EH (cell line): ENCODE data around the gene GRM1.

Source experiments
- DNase-seq: peaks from one replicate; pipeline ENCODE4 v3.0.0-alpha.2; 2015; ENCODE audit warnings: low read depth

GRM1 gene

DNA sequence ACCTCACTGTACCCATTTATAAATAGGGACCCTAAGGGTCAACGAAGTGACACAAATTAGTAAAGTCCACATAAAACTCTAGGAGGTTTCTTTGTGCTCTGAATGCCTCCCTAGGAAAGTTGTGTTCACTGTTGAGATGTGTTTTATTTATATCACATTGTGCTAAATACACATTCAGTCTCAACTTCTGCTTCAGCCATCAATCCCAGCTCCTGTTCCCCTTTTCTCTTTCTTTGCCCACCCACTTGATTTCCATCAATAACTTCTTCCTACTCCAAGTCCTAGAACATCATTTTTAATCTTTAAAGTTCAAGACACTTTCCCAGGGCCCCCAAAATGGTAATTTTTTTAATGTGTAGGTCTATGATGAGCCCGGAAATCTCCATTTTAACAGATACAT, 306.5 kb downstream of the GRM1 start:
- no peak for DNase-seq

DNA sequence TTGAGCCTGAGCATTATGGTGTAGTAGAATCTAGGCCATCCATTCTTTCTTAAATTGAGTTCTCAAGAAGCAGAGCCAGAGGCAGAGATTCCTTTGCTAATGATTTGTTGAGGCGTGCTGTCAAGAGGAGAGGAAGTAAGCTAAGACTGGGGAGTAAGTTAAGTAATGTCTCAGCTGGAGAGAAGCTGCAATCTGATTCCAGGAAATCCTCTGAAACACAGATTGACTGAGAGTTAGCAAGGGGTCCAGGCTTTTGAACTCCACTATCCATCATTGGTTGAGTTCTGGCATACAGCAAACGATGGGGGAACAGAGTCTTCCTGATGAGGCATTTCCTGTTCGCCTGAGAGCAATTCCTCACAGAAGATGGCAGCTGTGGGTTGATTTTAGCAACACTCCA, 307.3 kb downstream of the GRM1 start:
- DNase-seq, result peak; percentile 15

- DNase-seq, result no peak
Observed at GRCh38 chr6:146337376-146337775, 308.5 kb downstream of the GRM1 start.

- DNase-seq, result peak; percentile 11
Observed at GRCh38 chr6:146339716-146340115, 310.9 kb downstream of the GRM1 start.

DNA sequence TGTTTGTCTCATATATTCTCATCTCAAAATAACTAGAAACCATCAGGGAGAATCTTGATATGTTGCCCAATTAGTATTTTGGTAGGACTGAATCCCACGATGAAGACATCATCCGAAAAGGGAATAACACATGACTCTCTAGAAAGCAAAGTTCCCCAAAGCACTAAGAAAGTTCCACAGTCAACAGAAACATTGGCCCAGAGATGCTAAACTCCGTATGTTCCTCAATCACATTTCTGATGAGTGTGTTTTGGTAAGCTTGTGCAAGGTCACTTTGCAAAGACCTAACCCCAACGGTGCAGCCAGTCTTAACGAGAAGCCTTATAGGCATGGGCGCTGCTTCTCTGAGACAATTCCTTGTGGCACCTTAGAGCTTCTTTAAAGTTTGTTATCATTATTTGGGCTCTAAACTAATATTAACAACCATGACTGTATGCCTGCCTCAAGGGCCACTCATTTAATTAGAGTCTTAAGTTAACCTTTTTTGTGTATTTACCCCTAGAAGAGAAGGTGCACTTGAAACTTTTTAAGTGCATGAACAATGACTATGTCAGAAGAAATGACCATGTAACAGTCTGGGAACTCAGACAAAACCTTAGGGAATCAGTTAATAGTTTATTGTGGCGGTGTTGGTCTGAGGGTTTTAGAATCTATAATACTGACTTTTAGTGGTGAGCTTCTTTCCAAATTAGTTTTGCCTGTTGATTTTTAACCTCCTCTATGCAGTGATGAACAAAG, 312.8 kb downstream of the GRM1 start:
- DNase-seq, result no peak

DNA sequence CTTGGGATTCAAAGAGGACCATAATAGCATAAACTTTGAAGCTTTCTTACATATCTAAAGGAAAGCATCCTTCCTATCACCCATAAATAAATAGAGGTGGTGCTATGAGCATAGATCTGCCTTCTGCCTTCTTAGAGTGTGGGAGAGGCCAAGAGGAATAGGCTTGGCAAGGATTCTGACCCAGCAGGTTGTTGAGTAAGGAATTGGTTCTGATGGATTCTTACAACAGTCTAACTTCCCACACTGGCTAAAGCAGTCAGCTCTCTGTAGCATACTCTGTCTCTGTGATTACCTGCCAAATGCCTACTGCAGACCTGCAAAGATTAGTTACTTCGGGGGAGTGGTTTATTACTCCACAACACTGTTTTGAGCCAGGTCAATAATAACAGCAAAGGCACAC, 316.7 kb downstream of the GRM1 start:
- no peak for DNase-seq

DNA sequence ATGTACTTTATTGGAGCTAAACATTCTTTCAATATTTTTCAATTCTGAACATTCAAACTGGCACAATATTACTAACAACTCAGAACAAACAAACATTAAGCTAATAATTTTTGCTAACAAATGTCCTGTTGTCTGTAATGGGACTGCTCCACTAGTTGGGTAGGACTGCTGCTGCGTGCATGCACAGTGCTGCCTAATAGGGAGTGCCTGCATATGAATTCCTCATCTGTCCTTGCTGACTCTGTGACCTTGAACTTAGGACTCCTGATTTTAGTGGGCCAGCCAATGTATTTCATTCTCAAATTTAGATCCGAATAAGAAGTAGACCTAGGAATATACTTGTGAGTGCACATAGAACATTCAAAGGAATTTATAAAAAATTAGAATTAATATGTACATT, 318.2 kb downstream of the GRM1 start:
- DNase-seq, result no peak

DNA sequence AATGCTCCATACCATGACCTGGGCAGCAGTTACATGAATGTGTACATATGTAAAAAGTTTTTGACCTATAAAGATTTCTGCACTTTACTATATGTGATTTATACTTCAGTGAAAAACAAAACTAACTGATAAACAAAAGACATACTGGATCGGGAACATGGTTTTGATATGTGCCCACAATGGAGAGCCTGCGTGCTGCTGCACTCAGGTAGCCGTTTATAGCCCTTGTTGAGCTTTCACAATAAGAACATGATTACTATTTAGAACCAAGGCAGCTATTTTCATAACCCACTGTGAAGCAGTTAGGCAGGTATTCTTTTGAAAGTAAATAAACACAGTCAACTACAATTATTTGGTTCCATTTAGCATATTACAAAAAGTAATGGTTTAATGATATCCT, 318.8 kb downstream of the GRM1 start:
- no peak for DNase-seq

DNA sequence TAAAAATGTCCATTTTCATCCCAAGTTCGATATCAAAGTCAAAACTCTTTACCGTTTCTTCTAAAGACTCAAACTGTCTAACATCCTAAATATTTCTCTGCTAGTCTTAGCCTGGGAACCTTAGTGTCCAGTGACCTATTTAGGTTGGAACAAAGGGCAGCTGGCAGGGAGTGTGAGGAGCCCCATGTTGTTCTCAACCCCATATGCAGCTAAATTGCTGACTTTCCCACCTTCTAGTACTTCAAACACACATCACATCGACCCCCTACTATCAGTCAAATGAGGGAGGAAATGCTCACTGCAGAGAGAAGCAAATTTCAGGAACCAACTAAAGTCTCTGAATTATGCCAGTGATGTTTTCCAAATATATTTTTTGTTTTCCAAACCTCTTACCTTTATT, 322.2 kb downstream of the GRM1 start:
- DNase-seq, result no peak

DNA sequence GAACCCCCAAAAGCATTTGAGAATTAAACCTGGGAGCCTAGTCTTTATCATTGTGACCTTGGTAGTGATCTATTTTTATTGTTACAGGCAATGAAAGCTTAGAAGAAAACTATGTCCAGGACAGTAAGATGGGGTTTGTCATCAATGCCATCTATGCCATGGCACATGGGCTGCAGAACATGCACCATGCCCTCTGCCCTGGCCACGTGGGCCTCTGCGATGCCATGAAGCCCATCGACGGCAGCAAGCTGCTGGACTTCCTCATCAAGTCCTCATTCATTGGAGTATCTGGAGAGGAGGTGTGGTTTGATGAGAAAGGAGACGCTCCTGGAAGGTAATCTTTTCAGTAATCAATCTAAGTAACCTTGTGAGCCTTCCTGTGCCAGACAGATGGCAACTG, 323.3 kb downstream of the GRM1 start:
- DNase-seq, result no peak

DNA sequence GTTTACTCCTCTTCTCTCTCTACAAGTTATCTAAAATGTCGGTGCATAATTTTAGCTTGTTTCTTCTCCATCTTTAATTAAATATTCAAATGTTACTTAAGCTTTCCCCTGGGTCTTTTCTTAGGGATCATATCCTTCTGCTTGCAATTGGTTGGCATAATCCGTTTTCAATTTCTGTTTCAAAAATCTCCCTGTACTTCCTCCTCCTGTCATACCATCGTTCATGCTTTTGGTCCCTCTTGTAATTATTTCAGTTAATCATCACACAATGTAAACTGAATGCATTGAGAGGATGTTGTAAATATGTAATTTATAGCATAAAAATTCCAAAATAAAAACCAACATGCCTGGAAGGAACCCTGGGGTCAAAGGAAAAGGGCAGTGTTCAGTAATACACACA, 325.6 kb downstream of the GRM1 start:
- DNase-seq, result no peak

- no peak for DNase-seq
Observed at GRCh38 chr6:146355521-146356100, 326.7 kb downstream of the GRM1 start.

DNA sequence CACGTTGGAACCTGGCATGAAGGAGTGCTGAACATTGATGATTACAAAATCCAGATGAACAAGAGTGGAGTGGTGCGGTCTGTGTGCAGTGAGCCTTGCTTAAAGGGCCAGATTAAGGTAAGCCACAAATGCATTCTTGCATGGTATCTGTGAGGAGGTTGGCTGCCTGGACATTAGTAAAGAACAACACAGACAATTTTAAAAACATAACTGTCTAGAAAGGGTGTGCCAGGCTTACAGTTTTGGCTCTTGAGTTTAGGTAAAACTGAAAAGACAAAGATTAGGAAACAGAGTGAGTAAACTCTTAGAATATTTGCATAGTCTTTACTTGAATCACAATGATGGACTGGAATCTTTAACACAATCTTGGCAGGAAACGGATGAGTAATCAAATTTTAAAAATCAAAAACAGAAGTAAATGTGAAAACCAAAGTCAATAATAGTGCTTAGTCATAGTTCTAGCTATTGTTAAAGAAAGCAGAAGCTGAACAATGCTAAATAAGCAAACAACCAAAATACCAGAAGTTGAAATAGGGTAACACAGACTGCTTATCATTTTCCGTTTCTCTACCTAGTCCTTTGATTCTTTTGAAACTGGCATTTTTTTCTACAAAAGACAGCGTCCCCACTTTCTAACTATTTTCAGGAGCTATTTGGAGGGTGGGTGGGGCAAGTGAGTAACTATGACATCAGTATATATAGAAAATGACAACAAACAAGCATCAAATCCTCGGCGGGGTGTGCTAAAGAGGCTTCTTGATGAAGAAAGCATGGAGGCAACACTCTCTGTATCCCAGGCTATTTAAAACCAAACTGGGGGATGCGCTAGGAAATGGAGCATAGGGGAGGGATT, 328.9 kb downstream of the GRM1 start:
- peak; percentile 86 for DNase-seq

- DNase-seq, result peak; percentile 73
Observed at GRCh38 chr6:146358431-146359046, 329.7 kb downstream of the GRM1 start.

GRCh38 chr6:146359131-146359530, 330.3 kb downstream of the GRM1 start:
- DNase-seq, result no peak

DNA sequence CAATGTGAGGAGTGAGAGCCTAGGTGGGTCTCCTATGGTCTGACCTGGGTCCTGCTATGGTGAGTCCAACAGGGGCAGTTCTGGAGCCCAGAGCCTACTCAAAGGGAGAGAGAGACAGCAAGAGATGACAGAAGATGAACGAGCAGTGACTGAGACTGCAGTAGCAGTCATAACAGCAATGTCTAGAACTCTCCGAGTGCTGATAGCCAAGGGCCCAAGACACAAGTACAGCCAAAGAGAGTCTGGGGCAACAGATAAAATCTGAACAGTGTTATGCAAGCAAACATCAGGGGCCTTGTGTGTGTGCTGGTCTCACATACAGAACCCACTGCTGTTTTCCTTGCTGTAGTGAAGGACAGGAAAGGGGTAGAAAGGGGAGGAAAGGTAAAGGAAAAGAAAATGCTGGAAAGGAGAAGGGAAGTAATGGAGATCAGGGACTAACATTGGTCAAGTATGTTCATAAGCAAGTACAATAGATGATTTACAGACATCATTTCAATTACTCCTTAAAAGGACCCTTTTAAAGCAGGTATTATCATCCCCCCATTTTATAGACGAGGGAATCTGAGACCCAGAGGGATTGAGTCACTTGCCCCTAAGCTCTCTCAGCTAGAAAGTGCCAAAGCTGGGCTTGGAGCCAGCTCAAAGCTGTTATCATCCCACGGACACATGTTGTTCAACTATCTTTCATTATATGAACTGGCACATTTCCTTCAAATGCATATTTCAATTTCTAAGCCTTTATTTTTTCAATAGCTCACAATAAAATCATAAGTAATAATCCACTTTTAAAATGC, 332.5 kb downstream of the GRM1 start:
- DNase-seq, result peak; percentile 62

GRCh38 chr6:146363838-146364607, 335.2 kb downstream of the GRM1 start:
- DNase-seq, result no peak

DNA sequence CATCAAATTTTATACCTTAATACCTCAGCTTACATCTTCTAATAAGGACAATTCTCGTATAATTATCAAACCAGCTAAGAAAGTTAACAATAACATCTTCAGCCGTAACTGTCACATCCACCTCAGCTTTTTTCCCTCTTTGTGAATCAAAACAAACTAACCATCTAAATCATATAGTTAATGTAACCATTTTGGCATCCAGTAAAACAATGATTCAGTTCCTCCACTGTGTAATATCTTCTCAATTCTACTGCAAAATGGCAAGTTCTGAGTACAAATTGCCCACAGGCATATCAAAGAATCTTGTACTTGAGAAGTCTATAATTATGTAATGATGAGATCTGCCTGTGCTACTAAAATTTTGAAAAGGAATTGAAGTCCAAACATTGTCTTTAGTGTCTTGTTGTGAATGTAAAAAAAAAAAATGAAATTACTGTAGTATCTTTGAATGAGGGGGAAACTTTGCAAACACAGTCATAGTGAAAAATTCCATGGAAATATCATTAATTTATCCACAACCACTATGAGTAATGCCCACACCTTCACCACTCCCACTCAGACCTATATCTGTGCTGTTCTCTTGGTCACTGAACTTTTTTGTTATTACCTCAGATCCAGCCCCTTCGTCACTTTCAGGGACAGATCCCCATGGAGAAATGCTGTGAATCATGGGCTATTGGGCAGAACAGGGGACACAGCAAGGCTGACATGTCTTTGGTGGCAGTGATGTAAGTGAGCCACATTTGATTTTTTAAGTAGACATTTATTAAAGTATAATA, 336.1 kb downstream of the GRM1 start:
- DNase-seq, result peak; percentile 11

GRCh38 chr6:146367061-146367460, 338.2 kb downstream of the GRM1 start:
- no peak for DNase-seq

GRCh38 chr6:146369866-146370265, 341.0 kb downstream of the GRM1 start:
- no peak for DNase-seq
